Activated T-cell treated with anti-CD3 and anti-CD28 coated beads for 24 hours (primary cell): ENCODE measurements around the gene MEP1B.

Experiments
- DNase-seq: peaks from one replicate; pipeline ENCODE4 v3.0.0-alpha.2; 2020; ENCODE audit warnings: low read depth

MEP1B gene

DNA sequence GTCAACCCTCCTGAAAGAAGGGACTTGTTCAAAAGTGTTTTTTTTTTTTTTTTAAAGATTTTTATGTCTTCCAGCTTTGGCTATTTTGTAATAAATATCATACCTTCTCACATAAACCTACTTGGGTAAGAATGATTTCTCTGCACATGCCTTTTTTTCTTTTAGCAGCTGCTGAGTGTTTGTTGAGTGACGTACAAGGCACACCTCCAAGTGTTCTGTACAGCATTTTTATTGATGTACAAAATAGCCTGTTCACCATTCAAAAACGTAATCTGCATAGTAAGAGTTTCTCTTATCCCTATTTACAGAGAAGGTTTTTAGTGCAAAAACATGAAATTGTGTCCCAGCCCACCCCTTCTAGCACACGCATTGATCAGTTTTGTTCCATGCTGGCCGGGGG is 77.6 kb downstream of the MEP1B start:
- no peak for DNase-seq
